GM21381 (cell line): ENCODE results near the gene GPRIN2.
"Not testable (repeated sequence)": the region's sequence is repeated elsewhere in the genome, so short reads cannot be mapped to it uniquely, and the experiment has no call there.

Source experiments
- ATAC-seq: cut with Tn5 transposase; IDR thresholded peaks from one replicate; pipeline ENCODE4 v1.9.1; 2021; ENCODE audit warnings: mild to moderate bottlenecking, moderate library complexity; ENCODE audit not compliant: unreplicated experiment

Gene GPRIN2

GRCh38 chr10:46538717-46539426 is 17.6 kb downstream of the GPRIN2 start:
- no peak for ATAC-seq

- no peak for ATAC-seq
Observed at GRCh38 chr10:46538155-46538554, 18.3 kb downstream of the GPRIN2 start.

GRCh38 chr10:46537309-46537708 is 19.1 kb downstream of the GPRIN2 start:
- no peak for ATAC-seq

- ATAC-seq: no peak
Observed at GRCh38 chr10:46536781-46537180, 19.7 kb downstream of the GPRIN2 start.

GRCh38 chr10:46536171-46536570 is 20.3 kb downstream of the GPRIN2 start:
- no peak for ATAC-seq

GRCh38 chr10:46534828-46535524 is 21.5 kb downstream of the GPRIN2 start:
- ATAC-seq: no peak

- not testable (repeated sequence) for ATAC-seq
Observed at GRCh38 chr10:46532256-46532655, 24.2 kb downstream of the GPRIN2 start.

- no peak for ATAC-seq
Observed at GRCh38 chr10:46530249-46531186, 25.9 kb downstream of the GPRIN2 start.

- ATAC-seq: not testable (repeated sequence)
Observed at GRCh38 chr10:46529742-46530141, 26.7 kb downstream of the GPRIN2 start.

- ATAC-seq: no peak
Observed at GRCh38 chr10:46528675-46529615, 27.5 kb downstream of the GPRIN2 start.

- no peak for ATAC-seq
Observed at GRCh38 chr10:46528171-46528671, 28.2 kb downstream of the GPRIN2 start.

GRCh38 chr10:46527241-46527811 is 29.1 kb downstream of the GPRIN2 start:
- ATAC-seq: no peak

- no peak for ATAC-seq
Observed at GRCh38 chr10:46526682-46527038, 29.8 kb downstream of the GPRIN2 start.

- ATAC-seq: no peak
Observed at GRCh38 chr10:46525824-46526681, 30.4 kb downstream of the GPRIN2 start.

GRCh38 chr10:46525177-46525823 is 31.2 kb downstream of the GPRIN2 start:
- no peak for ATAC-seq

GRCh38 chr10:46524472-46525176 is 31.8 kb downstream of the GPRIN2 start:
- ATAC-seq: no peak

- no peak for ATAC-seq
Observed at GRCh38 chr10:46523962-46524471, 32.4 kb downstream of the GPRIN2 start.
